Fibroblast of pulmonary artery (primary cell): ENCODE data around the gene RILPL2.

Experiments
- DNase-seq: peaks from one replicate; pipeline ENCODE4 v3.0.0-alpha.2; 2010; ENCODE audit warnings: low read depth
- H3K4me3 ChIP-seq: replicated peaks from 2 replicates; pipeline ENCODE4 v1.5.1; 2011; ENCODE audit warnings: low read depth, mild to moderate bottlenecking, control low read depth, low read length, moderate library complexity
- CTCF ChIP-seq: IDR thresholded peaks from 2 replicates; pipeline ENCODE4 v1.5.1; 2011; ENCODE audit warnings: mild to moderate bottlenecking, control low read depth, low read length, inconsistent platforms; ENCODE audit errors: missing control alignments

The RILPL2 gene

GRCh38 chr12:123449249-123449733 lies 12.8 kb upstream of the RILPL2 start:
- DNase-seq = no peak
- no peak for TF ChIP-seq CTCF
- no peak overlapping the region for H3K4me3 ChIP-seq

- no peak for DNase-seq
- H3K4me3 ChIP-seq = no peak overlapping the region
- no peak for TF ChIP-seq CTCF
Measured at GRCh38 chr12:123446333-123446713, 9.8 kb upstream of the RILPL2 start.

- no peak overlapping the region for H3K4me3 ChIP-seq
- TF ChIP-seq CTCF = no peak
- DNase-seq = peak; percentile 90
Measured at GRCh38 chr12:123445388-123446332, 9.2 kb upstream of the RILPL2 start.

- peak; percentile 86 for DNase-seq
- H3K4me3 ChIP-seq = no peak overlapping the region
- TF ChIP-seq CTCF = no peak
Measured at GRCh38 chr12:123444092-123445026, 7.9 kb upstream of the RILPL2 start.

GRCh38 chr12:123442774-123443173 lies 6.3 kb upstream of the RILPL2 start:
- TF ChIP-seq CTCF = no peak
- H3K4me3 ChIP-seq = no peak overlapping the region
- DNase-seq = no peak

GRCh38 chr12:123441523-123442164 lies 5.2 kb upstream of the RILPL2 start:
- no peak for TF ChIP-seq CTCF
- no peak overlapping the region for H3K4me3 ChIP-seq
- DNase-seq = no peak
